ENCODE data around the gene MSANTD2. TPM values are rescaled to one million over a fixed set of nuclear protein-coding genes. Genes with fewer than 3 reads are reported as not detected.

The MSANTD2 gene
- total and polyA plus RNA-seq, 9 of the 15 experiments (the other 6 are each of a cell fraction or from before 2014, with no cell fraction given), result 1.3 to 9.9 (median 5.3) TPM

DNA sequence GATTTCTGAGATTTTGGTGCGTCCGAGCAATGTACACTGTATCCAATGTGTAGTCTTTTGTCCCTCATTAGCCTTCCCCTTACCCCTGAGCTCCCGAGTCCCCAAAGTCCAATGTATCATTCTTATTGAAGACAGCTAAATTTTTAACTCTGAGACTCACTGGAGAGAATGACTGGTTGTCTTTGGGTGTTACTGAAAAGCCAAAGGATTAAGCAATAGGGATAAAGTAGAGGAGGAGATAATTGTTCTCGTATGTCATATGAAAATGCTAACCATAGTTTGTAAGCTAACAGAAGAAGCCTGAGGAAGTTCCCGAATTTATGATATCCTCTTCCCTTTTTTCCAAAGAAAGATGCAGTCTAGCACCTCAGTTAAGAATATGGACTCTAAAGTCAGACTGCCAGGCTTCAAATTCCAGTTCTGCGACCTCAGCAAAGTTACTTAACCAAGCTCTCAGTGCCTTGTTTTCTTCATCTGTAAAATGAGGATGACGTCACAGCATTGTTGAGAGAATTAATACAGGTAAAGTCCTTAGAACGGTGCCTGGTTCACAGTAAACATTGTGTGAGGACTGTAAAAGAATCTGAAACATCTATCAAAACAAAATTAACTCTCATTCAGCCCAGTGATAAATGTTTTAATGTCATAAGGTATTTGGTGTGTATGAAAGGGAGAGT, 1.6 kb upstream of the MSANTD2 start:
- CTCF ChIA-PET (ENCODE audit: low intra/inter-chr PET ratio), result no interaction called here
- ATAC-seq, result no peak
- no peak for DNase-seq (ENCODE audit: extremely low read depth in 1 of 4, low spot score in 3 of 4)
- in situ Hi-C loops (cut with MboI) (no loop called here), intact Hi-C loops (cut with micrococcal nuclease) (no loop called here)
- Histone ChIP-seq H3K9ac (ENCODE audit: insufficient read depth in 1 of 2, low read depth in 2 of 2, low read length in 2 of 2) (no peak overlapping the region), H3K9me1 (ENCODE audit: control insufficient read depth, insufficient read depth, low read length) (no peaks in the 10 kb centered on the region), H4K20me1 (replicated peaks; ENCODE audit: control insufficient read depth, insufficient read depth, low read length) (no peaks in the 10 kb centered on the region), H3K9me3 (replicated peaks; ENCODE audit: control insufficient read depth, insufficient read depth, low read depth, low read length) (no peaks in the 10 kb centered on the region), H2AFZ (ENCODE audit: low read depth, low read length) (no peak overlapping the region), H3K27me3 (ENCODE audit: control insufficient read depth in 2 of 2, insufficient read depth in 2 of 2, low read length in 2 of 2) (peaks cover 2 to 7% of the 10 kb centered on the region in 2 experiments; a peak in 4 of 5 replicates), H3K79me2 (ENCODE audit: control insufficient read depth, insufficient read depth, low read length) (peaks cover 20% of the 10 kb centered on the region), H3K4me2 (ENCODE audit: insufficient read depth, low read length) (no peak overlapping the region), H3K4me1 (replicated peaks in 1 of 2; ENCODE audit: control insufficient read depth in 2 of 2, insufficient read depth in 2 of 2, low read length in 2 of 2) (peaks cover 14 to 27% of the 10 kb centered on the region in 2 experiments; a peak in 4 of 5 replicates), H3K4me3 (no peak overlapping the region), H3K36me3 (ENCODE audit: control insufficient read depth, insufficient read depth, low read length) (no peaks in the 10 kb centered on the region), H3K27ac (ENCODE audit: extremely low read depth, low read depth, low read length) (no peak overlapping the region)
- 27% methylated on average over 8 of the region's 8 CpGs for WGBS (ENCODE audit: insufficient coverage, low coverage, missing lambda C conversion rate)
- POLR2A ChIA-PET, result no interaction called here
- no TSS peak for BruUV-seq (replicated peaks)
- FAIRE-seq, result no peak
- TF ChIP-seq PYGO2 (tag; IDR thresholded peaks at IDR 0.05) (no peak), TBP (optimal IDR thresholded peaks at IDR 0.05; ENCODE audit: low read depth, low read length) (no peak), PCBP2 (IDR thresholded peaks at IDR 0.05; ENCODE audit: low read depth, low read length, poor library complexity, severe bottlenecking) (no peak), ZSCAN32 (CRISPR knock-in tag; IDR thresholded peaks at IDR 0.05) (no peak), BHLHE40 (IDR thresholded peaks at IDR 0.05; ENCODE audit: low read length) (no peak), ATF1 (CRISPR knock-in tag; IDR thresholded peaks at IDR 0.05) (no peak), ATF1 (tag; IDR thresholded peaks at IDR 0.05) (peak; percentile 33; the same call in 1 of the 2 replicates), RFX5 (IDR thresholded peaks at IDR 0.05; ENCODE audit: low read depth, low read length) (no peak), U2AF1 (optimal IDR thresholded peaks at IDR 0.05; ENCODE audit: low read depth, low read length) (no peak), ZNF586 (CRISPR knock-in tag; conservative IDR thresholded peaks at IDR 0.05) (no peak), ATF7 (IDR thresholded peaks at IDR 0.05) (peak; percentile 27; the same call in 1 of the 2 replicates), CREB1 (IDR thresholded peaks at IDR 0.05) (no peak), CREB1 (CRISPR knock-in tag; IDR thresholded peaks at IDR 0.05) (no peak), SP1 (CRISPR knock-in tag; IDR thresholded peaks at IDR 0.05) (no peak), KDM1A (IDR thresholded peaks at IDR 0.05) (no peak), CBFA2T2 (conservative IDR thresholded peaks at IDR 0.05) (no peak), NFXL1 (CRISPR knock-in tag; IDR thresholded peaks at IDR 0.05) (no peak), FOXK1 (CRISPR knock-in tag; IDR thresholded peaks at IDR 0.05; ENCODE audit: borderline replicate concordance) (no peak)
- TF ChIP-seq, protein P1, sequence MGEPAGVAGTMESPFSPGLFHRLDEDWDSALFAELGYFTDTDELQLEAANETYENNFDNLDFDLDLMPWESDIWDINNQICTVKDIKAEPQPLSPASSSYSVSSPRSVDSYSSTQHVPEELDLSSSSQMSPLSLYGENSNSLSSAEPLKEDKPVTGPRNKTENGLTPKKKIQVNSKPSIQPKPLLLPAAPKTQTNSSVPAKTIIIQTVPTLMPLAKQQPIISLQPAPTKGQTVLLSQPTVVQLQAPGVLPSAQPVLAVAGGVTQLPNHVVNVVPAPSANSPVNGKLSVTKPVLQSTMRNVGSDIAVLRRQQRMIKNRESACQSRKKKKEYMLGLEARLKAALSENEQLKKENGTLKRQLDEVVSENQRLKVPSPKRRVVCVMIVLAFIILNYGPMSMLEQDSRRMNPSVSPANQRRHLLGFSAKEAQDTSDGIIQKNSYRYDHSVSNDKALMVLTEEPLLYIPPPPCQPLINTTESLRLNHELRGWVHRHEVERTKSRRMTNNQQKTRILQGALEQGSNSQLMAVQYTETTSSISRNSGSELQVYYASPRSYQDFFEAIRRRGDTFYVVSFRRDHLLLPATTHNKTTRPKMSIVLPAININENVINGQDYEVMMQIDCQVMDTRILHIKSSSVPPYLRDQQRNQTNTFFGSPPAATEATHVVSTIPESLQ (CRISPR knock-in tag; IDR thresholded peaks at IDR 0.05), result no peak
- TF ChIP-seq, protein P2, sequence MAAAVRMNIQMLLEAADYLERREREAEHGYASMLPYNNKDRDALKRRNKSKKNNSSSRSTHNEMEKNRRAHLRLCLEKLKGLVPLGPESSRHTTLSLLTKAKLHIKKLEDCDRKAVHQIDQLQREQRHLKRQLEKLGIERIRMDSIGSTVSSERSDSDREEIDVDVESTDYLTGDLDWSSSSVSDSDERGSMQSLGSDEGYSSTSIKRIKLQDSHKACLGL (CRISPR knock-in tag; IDR thresholded peaks at IDR 0.05; ENCODE audit: borderline replicate concordance, poor library complexity, severe bottlenecking), result no peak
- TF ChIP-seq, protein P3, sequence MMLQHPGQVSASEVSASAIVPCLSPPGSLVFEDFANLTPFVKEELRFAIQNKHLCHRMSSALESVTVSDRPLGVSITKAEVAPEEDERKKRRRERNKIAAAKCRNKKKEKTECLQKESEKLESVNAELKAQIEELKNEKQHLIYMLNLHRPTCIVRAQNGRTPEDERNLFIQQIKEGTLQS (IDR thresholded peaks at IDR 0.05), result peak; percentile 43; the same call in 1 of the 2 replicates
- TF ChIP-seq, protein P3 (CRISPR knock-in tag; conservative IDR thresholded peaks at IDR 0.05), result no peak
